ENCODE measurements around the gene GLI2.

The GLI2 gene

DNA sequence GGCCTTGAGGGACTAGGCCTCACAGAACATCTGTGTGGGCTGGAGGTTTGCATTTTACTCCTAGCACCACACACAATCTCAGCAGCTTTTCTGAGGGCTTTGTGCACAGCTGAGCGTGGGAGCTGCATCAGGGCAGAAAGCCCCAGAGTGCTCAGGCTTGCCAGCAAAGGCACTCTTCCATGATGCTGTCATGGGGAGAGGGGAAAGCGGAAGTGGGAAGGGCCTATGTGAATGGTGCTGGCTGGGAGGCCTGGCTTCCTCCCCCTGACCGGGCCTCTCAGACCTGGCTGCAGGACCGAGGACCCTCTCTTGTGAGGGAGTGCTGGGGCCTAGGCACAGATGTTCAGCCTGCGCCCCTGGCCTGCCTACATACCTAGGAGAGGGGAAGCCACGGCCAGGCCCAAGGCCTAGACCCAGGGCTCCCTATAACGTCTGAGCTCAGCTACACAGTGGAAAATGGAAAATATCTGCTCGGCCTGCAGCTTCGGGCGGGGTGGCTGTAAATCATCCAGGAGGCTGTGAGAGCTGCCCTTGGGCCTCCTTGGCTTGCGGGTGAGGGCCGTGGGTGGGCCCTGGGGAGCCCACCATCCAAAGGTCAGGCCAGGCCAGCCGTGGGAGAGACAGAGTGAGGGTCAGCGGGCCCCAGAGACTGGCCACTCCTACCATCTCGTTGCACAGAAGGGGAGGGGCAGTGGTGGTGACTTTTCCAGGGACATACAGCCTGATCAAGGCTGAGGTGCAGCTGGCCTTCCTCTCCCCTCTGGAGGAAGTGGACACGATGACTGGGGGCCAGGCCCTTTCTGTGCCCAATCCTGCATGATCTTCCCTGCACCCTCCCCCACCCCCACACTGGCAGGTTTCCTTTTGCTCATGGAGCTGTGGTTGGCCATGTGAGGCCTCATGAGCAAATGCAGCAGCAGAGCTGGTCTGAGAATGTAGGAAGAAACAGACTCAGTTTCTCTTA lies 22.8 kb downstream of the GLI2 start:
- DNase-seq (ENCODE audit: low read depth in 2 of 2) = no peak

GRCh38 chr2:120759543-120760331 lies 24.1 kb downstream of the GLI2 start:
- DNase-seq (ENCODE audit: low read depth in 2 of 2) = no peak

DNA sequence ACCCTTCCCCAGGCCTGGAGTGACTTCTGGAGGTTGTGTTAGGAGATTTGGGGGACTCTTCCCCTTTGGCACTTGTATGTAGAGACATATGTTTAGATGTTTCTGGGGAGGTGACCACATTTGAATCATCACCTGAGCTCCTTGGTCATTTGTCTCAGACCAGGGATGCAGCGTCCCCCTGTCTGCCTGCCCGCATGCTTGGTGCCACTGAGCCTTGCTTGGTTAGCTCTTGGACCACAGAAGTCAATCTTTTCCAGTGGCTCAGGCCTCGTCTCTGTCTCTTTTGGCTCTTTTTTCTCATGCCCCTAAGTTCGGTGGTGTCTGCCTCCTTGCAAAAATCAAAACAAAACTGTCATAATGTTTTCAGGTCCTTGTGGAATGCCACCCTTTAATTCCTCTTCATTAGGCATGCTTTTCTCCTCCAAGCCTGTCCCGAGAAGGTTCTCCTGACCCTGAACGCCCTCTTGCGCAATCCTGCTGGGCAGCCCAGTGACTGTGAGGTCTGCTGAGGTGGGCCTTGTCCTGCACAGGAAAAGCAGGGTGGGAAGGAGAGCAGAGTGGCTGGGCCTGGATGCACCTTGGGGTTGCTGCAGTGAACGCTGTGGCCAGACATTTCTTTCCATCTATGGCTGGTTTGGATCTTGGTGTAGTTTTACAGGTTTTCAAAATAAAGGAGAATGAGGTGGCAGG lies 24.9 kb downstream of the GLI2 start:
- DNase-seq (ENCODE audit: low read depth in 2 of 2) = no peak

DNA sequence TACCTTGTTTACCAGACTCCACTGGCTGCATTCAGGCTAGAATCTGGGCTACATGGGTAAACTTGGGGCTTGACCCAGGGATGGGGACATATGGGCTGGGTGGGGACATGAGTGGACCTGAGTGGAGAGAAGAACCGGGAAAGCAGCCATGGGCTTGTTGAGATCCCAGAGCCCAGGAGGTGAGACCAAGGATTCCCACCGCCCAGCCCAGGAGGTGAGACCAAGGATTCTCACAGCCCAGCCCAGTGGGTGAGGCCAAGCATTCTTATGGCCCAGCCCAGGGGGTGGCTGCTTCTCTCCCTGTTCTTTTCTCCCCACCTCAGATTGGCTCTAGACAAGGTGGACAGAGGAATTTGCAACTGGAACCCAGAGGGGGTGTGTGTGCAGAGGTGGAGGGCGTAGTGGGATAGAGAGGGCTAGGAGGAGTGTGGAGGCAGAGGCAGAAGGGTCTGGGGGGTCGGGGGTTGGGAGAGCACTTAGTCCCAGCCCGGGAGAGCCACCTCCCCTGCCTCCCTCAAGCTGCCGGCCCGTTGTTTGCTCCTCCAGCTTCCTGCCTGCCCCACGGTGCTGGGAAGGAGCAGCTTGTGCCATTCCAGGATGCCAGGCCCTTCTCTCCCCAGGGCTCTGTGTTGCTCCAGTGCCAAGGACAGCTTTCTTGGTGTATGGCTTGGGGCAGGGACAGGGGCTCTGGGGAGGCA lies 25.6 kb downstream of the GLI2 start:
- DNase-seq (ENCODE audit: low read depth in 2 of 2) = no peak

DNA sequence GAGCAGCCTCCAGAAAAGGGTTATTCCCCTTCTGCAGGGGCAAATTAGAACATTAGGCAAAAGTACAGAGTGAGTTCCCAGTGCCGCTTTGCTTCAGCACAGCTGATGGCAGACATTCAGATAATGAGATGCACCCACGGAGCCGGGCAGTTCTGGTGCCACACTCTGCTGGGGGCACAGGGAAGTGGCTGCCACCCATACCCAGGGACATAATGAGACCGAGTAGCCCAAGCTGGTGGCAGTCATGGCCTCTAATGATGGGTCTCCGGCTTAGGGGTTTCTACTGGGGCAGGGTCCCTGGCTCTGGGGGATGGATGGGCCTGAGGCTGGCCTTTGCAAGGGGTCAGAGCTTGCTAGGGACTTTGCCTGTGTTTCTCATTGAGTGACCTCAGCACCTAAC lies 26.2 kb downstream of the GLI2 start:
- no peak for DNase-seq (ENCODE audit: low read depth in 2 of 2)

DNA sequence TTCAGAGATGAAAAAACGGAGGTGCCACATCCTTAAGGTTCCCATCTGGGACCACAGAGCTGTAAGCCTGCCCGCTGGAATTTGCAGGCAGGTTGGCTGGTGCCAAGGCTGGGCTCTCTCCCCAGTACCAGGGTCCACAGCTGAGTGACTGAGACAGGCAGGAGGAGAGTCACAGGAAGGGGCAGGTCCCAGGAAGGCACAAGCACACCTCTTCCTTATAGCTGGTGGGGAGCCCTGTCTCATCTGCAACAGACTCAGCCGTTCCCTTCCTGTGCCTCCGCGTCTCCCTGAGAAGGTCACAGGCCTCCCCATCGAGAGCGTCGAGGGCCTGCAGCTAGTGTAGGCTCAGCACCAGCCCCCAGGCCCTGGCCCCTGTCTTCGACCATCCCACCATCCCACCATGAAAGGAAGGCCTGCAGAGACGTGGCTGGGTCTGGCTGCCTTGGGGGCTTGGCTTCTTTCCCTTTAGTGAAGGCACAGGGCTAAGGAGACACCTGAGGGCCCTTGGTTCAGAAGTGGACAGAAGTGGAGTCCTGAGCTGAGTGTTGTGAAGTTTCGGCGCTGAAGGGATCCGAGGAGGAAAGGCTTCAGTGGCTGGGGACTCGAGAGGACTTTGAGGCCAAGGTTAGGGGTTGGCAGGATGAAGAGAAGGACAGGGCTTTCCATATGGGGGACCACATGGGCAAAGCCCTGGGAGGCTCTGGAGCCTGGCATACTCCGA lies 26.8 kb downstream of the GLI2 start:
- DNase-seq (ENCODE audit: low read depth in 2 of 2) = no peak

- DNase-seq (ENCODE audit: low read depth in 2 of 2) = no peak
These were observed 27.8 kb downstream of the GLI2 start for GRCh38 chr2:120763508-120763907.

DNA sequence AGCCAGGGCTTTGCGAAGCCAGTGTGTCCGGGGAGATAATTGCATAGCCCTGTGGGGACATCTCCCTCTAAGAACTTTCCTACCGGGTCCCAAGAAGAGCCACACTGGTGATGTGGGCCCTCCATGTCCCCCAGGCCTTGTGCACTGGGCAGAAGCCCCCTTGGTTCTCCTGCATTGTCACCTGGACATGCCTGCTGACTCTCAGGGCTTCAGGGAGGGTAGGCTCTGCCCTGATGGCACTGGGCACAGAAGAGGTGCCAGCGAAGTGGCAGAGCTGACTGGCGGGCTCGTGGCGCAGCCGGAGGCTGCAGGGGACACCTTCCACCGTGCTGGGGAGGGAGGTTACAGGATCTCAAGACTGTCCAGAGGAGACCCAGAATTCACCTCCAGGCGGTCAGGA lies 28.3 kb downstream of the GLI2 start:
- no peak for DNase-seq (ENCODE audit: low read depth in 2 of 2)

DNA sequence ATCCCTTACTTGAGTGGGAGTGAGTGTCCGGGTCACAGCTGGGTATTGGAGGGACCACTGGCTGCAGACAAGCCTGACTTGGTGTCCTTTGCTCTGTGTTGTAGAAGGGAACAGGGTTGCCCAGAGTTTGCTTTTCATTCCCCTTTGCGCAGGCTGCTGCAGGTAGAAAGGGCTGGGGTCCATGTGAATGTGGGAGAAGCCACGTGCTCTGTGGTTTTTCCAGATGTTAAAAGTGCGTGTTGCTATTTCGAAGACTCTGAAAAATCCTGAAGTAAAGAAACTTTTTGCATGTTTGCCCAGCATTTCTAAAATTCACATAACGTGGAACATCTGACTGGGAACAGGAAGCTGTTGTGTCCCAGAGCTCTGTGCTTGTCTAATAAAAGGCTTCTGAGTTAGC lies 28.8 kb downstream of the GLI2 start:
- DNase-seq (ENCODE audit: low read depth in 2 of 2) = no peak

GRCh38 chr2:120764991-120765677 lies 29.5 kb downstream of the GLI2 start:
- DNase-seq (ENCODE audit: low read depth in 2 of 2) = no peak

DNA sequence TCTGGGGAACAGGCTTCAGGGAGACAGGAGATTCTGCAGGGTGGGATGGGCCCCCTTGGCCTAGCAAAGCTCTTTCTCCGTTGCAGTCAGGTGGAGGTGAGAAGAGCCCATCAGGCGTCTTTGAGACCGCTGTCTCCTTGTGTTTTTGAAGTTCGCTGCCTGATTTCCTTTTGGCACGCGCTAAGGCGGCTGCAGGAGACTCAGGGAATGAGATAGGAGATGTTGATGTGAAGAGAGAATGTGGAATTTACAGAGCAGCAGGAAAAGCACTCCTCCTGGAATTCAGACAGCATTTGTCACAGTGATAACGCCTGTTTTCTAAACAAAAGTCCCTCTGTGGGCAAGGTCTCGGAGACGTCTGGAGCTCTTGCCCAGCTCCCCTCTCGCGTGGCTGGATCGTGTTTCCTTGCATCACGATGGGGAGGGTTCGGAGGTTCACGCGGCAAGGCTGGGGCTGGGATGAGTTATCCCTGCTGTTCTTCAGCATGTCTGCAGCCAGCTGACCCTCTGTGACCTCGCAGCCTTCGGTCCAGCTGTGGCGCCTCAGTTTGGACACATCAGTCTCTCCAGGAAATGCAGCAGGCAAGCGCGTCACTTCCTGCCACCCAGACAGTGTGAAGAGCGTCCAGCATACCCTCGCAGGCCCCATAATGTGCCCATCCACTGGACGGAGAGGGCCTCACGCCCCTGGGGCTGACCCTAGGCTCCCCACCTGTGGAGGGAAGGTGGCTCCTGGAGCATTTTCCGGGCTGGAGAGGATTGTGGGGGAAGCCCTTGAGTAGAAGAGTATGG lies 30.2 kb downstream of the GLI2 start:
- no peak for DNase-seq (ENCODE audit: low read depth in 2 of 2)

GRCh38 chr2:120766470-120767351 lies 31.0 kb downstream of the GLI2 start:
- no peak for DNase-seq (ENCODE audit: low read depth in 2 of 2)

DNA sequence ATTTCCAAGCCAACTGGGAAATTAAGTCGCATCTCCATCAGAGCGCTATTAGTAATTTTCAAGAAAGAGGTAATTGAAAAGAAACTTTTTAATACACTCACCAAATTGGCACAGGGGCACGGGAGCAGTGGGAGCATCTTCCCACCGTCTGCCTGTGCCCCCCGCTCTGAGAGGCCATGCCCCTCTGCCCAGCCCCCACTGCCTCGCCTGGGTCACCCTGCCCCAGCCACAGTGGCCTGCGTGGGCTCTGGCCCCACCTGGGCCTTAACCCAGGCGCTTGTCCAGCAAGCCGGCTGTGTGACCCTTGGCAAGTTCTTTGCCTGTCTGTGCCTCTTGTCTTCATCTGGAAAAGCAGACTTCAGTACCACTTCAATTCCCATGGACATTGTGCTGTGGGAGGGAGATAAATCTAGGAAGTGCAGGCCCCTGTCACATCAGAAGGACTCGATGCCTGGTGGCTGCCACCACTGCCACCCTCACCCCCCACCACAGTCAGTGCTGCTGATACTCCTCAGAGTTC lies 31.9 kb downstream of the GLI2 start:
- no peak for DNase-seq (ENCODE audit: low read depth in 2 of 2)

DNA sequence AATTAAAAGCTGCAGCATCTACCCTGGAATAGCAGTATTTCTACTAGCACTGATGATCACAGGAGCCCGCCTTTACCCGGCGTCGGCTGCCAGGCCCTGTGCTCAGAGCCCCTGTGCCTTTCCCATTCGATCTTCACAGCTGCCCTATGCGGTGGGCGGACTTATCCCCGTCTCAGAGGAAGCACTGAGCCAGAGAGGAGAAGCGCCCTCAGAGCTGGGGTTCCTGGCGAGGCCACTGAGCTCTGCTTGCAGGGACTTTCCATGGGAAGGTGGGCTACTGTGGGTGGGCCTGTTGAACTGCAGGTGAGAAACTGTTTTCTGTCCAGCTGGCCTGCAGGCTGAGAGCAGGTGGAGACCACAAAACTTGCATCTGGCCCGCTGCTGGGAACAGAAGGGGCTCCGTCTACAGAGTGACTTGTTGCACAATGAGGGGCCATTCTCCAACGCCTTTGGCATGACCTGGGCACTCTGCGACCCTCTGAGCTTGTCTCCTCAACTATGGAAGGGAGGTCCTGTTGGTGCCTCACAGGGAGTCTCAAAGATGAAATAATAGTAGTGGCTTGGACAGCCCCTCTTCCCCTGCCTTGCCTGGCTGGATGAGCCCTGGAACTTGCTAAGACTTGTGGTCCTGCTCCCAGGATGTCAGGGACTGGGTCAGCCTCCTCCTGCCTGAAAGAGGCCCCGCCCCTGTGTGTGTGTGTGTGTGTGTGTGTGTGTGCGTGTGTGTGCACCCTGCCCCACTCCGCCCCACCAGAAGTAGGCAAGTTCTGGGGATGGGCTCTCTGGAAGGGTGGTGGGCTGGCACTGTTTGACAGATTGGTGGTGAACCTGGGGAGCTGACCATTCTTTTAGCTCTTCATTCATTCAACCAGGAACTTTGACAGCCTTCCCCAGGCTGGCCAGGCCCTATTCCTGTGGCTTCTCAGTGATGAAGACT lies 32.7 kb downstream of the GLI2 start:
- DNase-seq (ENCODE audit: low read depth in 2 of 2) = no peak

DNA sequence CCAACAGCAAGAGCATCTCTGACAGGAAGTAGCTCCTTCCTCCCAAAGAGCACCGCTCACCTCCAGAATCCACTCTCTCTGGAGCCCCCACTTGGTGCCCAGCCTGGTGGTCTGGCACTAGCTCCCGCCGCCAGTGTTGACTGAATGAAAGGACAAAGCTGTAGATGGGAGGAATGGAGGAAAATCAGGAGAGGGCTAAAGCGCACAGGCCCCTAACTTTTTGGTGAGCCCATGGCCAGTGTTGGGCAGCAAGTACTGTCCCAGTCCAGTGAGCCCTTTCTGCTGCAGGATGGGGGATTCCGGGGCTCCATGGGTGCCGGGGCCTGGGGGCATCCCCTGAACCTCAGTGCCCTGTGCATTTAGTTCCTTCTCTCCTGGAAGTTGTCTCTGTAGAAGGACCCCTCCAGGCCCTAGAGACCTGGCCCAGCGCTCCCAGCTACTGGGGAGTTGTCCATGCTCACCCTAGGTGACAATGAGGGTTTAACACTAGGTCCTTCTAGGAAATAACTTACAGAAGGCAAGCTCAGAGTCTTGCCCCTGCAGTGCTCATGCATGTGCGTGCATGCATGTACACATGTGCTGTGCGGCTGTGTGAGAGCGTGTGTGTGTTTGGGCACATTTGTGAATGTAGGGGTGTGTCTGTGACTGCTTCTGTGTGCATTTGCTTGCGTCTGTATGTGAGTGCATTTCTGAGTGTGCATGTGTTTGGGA lies 33.6 kb downstream of the GLI2 start:
- no peak for DNase-seq (ENCODE audit: low read depth in 2 of 2)

DNA sequence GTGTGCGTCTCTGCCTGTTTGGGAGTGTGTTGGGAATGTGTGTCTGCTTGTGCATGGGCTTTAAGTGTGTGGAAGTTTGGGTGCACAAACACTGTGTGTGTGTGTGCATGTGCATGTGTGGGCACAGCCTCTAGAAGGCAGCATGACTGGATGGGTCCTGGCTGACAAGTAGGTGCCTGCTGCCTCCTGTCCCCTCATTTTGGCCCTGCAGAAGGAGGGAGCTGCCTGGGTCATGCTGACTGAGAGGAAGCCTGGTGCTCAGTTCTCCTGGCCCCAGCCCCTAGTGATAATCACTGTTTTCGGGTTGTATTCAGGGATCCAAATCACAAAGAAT lies 34.1 kb downstream of the GLI2 start:
- DNase-seq (ENCODE audit: low read depth in 2 of 2) = no peak

DNA sequence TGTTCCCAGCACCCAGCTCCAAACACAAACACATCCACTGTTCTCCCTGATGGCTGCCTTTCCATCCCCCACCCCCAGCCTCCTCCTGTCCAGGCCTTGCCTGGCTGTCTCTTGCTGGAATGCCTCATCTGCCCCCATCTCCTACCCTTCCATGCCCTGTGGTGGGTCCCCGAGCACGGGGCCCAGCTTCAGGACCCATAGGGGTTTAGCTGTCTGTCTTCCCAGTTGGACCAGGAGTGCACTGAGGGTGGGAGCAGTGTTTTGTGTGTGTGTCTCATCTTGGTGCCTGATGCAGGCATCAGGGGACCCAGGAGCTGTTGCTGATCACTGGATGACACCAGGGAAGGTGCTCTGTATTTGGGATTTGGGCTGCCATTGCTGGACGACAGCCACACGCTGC lies 34.5 kb downstream of the GLI2 start:
- no peak for DNase-seq (ENCODE audit: low read depth in 2 of 2)
